H1 (cell line): ENCODE results near the gene CDKN2A. TPM values are rescaled to one million over a fixed set of nuclear protein-coding genes. Genes with fewer than 3 reads are reported as not detected.
A peak's percentile ranks its signal among the peaks of the same experiment; 100 is the strongest.

Experiments used
- CTCF ChIA-PET: fragments of 300-600 bp; sonication (Branson Sonifier 250); formaldehyde crosslinking; loops from one replicate; lab custom pipeline; 2021; ENCODE audit not compliant: partially characterized antibody; lab: Charles Lee
- POLR2A ChIA-PET: fragments of 300-600 bp; sonication (Branson Sonifier 250); formaldehyde crosslinking; loops from one replicate; lab custom pipeline; 2021; ENCODE audit warnings: inconsistent platforms; ENCODE audit not compliant: partially characterized antibody; lab: Charles Lee
- DNase-seq, 2 experiments: peaks; one replicate each; pipeline versions ENCODE4 v3.0.0 to v3.0.0-alpha.2; 2010 to 2022; ENCODE audit warnings: low spot score in 2 of 2, low read depth in 1 of 2, mixed read lengths in 1 of 2
- FAIRE-seq: peaks from 2 replicates; lab custom pipeline; 2011; peaks lifted over from hg19 to GRCh38; lab: Jason Lieb, UNC
- H2AFZ ChIP-seq: 2 replicates; pipeline ENCODE4 v1.8.1; 2012; ENCODE audit warnings: low read length, inconsistent platforms
- H2AK5ac ChIP-seq: 2 replicates; pipeline ENCODE4 v1.6.1; 2013; ENCODE audit warnings: low read depth, low read length
- H2BK120ac ChIP-seq: replicated peaks from 2 replicates; pipeline ENCODE3; 2013; ENCODE audit warnings: low read depth, low read length, inconsistent platforms
- H2BK12ac ChIP-seq: 2 replicates; pipeline ENCODE4 v1.6.1; 2013; ENCODE audit warnings: low read depth, low read length
- H2BK15ac ChIP-seq: 2 replicates; pipeline ENCODE4 v1.6.1; 2013; ENCODE audit warnings: low read length
- H2BK20ac ChIP-seq: 2 replicates; pipeline ENCODE4 v1.6.1; 2013; ENCODE audit warnings: low read length
- H2BK5ac ChIP-seq: 2 replicates; pipeline ENCODE4 v1.6.1; 2013; ENCODE audit warnings: low read depth, low read length
- H3K14ac ChIP-seq: 2 replicates; pipeline ENCODE4 v1.6.1; 2013; ENCODE audit warnings: inconsistent platforms; ENCODE audit not compliant: insufficient read length
- H3K18ac ChIP-seq: 2 replicates; pipeline ENCODE4 v1.6.1; 2013; ENCODE audit warnings: low read length; ENCODE audit errors: extremely low read depth
- H3K23ac ChIP-seq: 2 replicates; pipeline ENCODE4 v1.6.1; 2013; ENCODE audit warnings: inconsistent platforms; ENCODE audit not compliant: insufficient read length
- H3K23me2 ChIP-seq: 2 replicates; pipeline ENCODE4 v1.6.1; 2013; ENCODE audit warnings: low read depth, low read length
- H3K27ac ChIP-seq: 2 replicates; pipeline ENCODE4 v1.6.1; 2011; ENCODE audit warnings: low read depth, low read length, inconsistent platforms
- H3K27me3 ChIP-seq, 4 experiments: replicated peaks in 1 of 4; 1 replicate in 1 of 4; 2 replicates in 3 of 4; pipeline versions ENCODE4 v1.6.1 to v1.8.1; 2011 to 2013; ENCODE audit warnings: low read length in 3 of 4, mild to moderate bottlenecking in 3 of 4, inconsistent platforms in 2 of 4, mixed read lengths in 2 of 4, moderate library complexity in 1 of 4; ENCODE audit not compliant: control insufficient read depth in 3 of 4, insufficient read depth in 3 of 4; ENCODE audit errors: extremely low read depth in 1 of 4
- H3K36me3 ChIP-seq, 4 experiments: 2 replicates each; pipeline versions ENCODE4 v1.6.1 to v1.8.1; 2011 to 2013; ENCODE audit warnings: mild to moderate bottlenecking in 4 of 4, low read length in 3 of 4, moderate library complexity in 2 of 4, control low read depth in 1 of 4, inconsistent platforms in 1 of 4; ENCODE audit not compliant: insufficient read depth in 4 of 4, control insufficient read depth in 2 of 4
- H3K4ac ChIP-seq: replicated peaks from 2 replicates; pipeline ENCODE3; 2013; ENCODE audit warnings: low read length, low read depth, mixed read lengths, inconsistent platforms; ENCODE audit not compliant: insufficient read length
- H3K4me1 ChIP-seq, 4 experiments: replicated peaks in 1 of 4; 1 replicate in 1 of 4; 2 replicates in 3 of 4; pipeline versions ENCODE4 v1.6.1 to v1.8.1; 2011 to 2013; ENCODE audit warnings: low read length in 3 of 4, inconsistent platforms in 2 of 4, mixed read lengths in 1 of 4; ENCODE audit not compliant: insufficient read depth in 4 of 4, control insufficient read depth in 3 of 4
- H3K4me2 ChIP-seq, 2 experiments: 2 replicates each; pipeline versions ENCODE4 v1.6.1 to v1.8.1; 2011 to 2013; ENCODE audit warnings: low read depth in 2 of 2, low read length in 2 of 2, control low read depth in 1 of 2, inconsistent platforms in 1 of 2, mild to moderate bottlenecking in 1 of 2; ENCODE audit not compliant: insufficient read depth in 1 of 2
- H3K4me3 ChIP-seq, 4 experiments: fragments of 200-600, 300-600 bp in 1 of 4; sonication (generic), shearing (Covaris generic), sonication (Bioruptor Twin) in 1 of 4; 2 replicates each; pipeline versions ENCODE4 v1.5.1 to v1.8.1; 2011 to 2016; ENCODE audit warnings: low read length in 4 of 4, low read depth in 3 of 4, control low read depth in 2 of 4, inconsistent platforms in 2 of 4, mild to moderate bottlenecking in 2 of 4, mixed read lengths in 1 of 4, moderate library complexity in 1 of 4; ENCODE audit not compliant: insufficient read depth in 2 of 4; ENCODE audit errors: extremely low read depth in 1 of 4
- H3K56ac ChIP-seq: replicated peaks from 2 replicates; pipeline ENCODE3; 2013; ENCODE audit warnings: low read depth, mild to moderate bottlenecking, mixed read lengths, low read length, inconsistent platforms; ENCODE audit not compliant: insufficient read length
- H3K79me1 ChIP-seq: 2 replicates; pipeline ENCODE4 v1.6.1; 2013; ENCODE audit warnings: low read depth, low read length, control low read depth
- H3K79me2 ChIP-seq, 2 experiments: 2 replicates each; pipeline versions ENCODE4 v1.6.1 to v1.8.1; 2012 to 2013; ENCODE audit warnings: low read length in 2 of 2, mild to moderate bottlenecking in 2 of 2, inconsistent platforms in 1 of 2; ENCODE audit not compliant: insufficient read depth in 2 of 2, control insufficient read depth in 1 of 2
- H3K9ac ChIP-seq, 4 experiments: replicated peaks in 1 of 4; 1 replicate in 1 of 4; 2 replicates in 3 of 4; pipeline versions ENCODE4 v1.6.1 to v1.8.1; 2011 to 2013; ENCODE audit warnings: low read depth in 3 of 4, low read length in 3 of 4, control low read depth in 2 of 4, mild to moderate bottlenecking in 2 of 4, moderate library complexity in 2 of 4, inconsistent platforms in 1 of 4; ENCODE audit errors: extremely low read depth in 1 of 4
- H3K9me3 ChIP-seq, 2 experiments: 2 replicates each; pipeline versions ENCODE4 v1.6.1 to v1.8.1; 2012 to 2013; ENCODE audit warnings: mild to moderate bottlenecking in 2 of 2, moderate library complexity in 2 of 2, control low read depth in 1 of 2, inconsistent platforms in 1 of 2, low read depth in 1 of 2, low read length in 1 of 2, mixed read lengths in 1 of 2; ENCODE audit not compliant: insufficient read depth in 2 of 2
- H4K20me1 ChIP-seq, 2 experiments: replicated peaks in 1 of 2; 2 replicates each; pipeline versions ENCODE3 to v1.8.1; 2011 to 2013; ENCODE audit warnings: inconsistent platforms in 2 of 2, low read length in 2 of 2, mild to moderate bottlenecking in 1 of 2; ENCODE audit not compliant: insufficient read depth in 2 of 2, control insufficient read depth in 1 of 2
- H4K5ac ChIP-seq: 2 replicates; pipeline ENCODE4 v1.6.1; 2013; ENCODE audit warnings: low read length, low read depth, mixed read lengths, inconsistent platforms; ENCODE audit not compliant: insufficient read length
- H4K8ac ChIP-seq: 2 replicates; pipeline ENCODE4 v1.8.0; 2013; ENCODE audit warnings: mild to moderate bottlenecking, moderate library complexity, low read length, inconsistent platforms; ENCODE audit not compliant: insufficient read depth; ENCODE audit errors: extremely low read depth
- H4K91ac ChIP-seq: replicated peaks from 2 replicates; pipeline ENCODE3; 2013; ENCODE audit warnings: low read length, mixed read lengths, inconsistent platforms; ENCODE audit not compliant: insufficient read length
- CHD1 ChIP-seq: IDR thresholded peaks from 2 replicates; pipeline ENCODE4 v1.6.1; 2012; ENCODE audit warnings: low read depth, low read length, improper control_type of control experiment
- EZH2 ChIP-seq: fragments of 200-600 bp; sonication (generic); IDR thresholded peaks from 2 replicates; pipeline ENCODE4 v1.7.1; 2012; ENCODE audit warnings: low read depth, mild to moderate bottlenecking, moderate library complexity, low read length, inconsistent platforms; ENCODE audit not compliant: severe bottlenecking
- RNF2 ChIP-seq: fragments of 200-900, 300-1000 bp; sonication (generic); IDR thresholded peaks from 2 replicates; pipeline ENCODE4 v1.7.1; 2016; ENCODE audit warnings: borderline replicate concordance, low read depth, mild to moderate bottlenecking, antibody characterized with exemption, low read length; ENCODE audit not compliant: poor library complexity, severe bottlenecking; ENCODE audit errors: missing control alignments
- SUZ12 ChIP-seq: fragments of 200-600 bp; sonication (generic); IDR thresholded peaks from 2 replicates; pipeline ENCODE4 v1.6.1; 2012; ENCODE audit warnings: mild to moderate bottlenecking, inconsistent platforms, low read length, moderate library complexity, mixed read lengths
- polyA plus RNA-seq, 7 experiments: library from polyadenylated mRNA; depleted of rRNA in 3 of 7; stranded (reverse) in 5 of 7; unstranded in 2 of 7; fragments of >200 nt in 5 of 7; fragments of 200-250 nt in 2 of 7; gene quantifications; 1 replicate in 5 of 7; 2 replicates in 1 of 7; 4 replicates in 1 of 7; pipeline versions ENCODE4 v1.2.1 to v1.2.3, GENCODE V29; 2011 to 2013; ENCODE audit warnings: missing spikeins in 2 of 7, mixed read lengths in 2 of 7
- total RNA-seq: library from RNA; stranded (reverse); fragmentation: NEBNext Ultra II Directional; extraction: Animal tissue kit (Norgen Biotek cat#: 25700); gene quantifications from 2 replicates; pipeline ENCODE4 v1.2.1, GENCODE V29; 2021

Gene CDKN2A
- total and polyA plus RNA-seq, 2 of the 8 experiments (the other 6 are each of a cell fraction or from before 2014, with no cell fraction given) = 0.51 to 0.73 TPM

- peaks cover 8% of the 10 kb centered on the region; the same call in 1 of the 2 replicates for H3K23me2 ChIP-seq
- POLR2A ChIA-PET = no interaction called here
- no peaks in the 10 kb centered on the region for H3K79me1 ChIP-seq
- no peak overlapping the region for H3K23ac ChIP-seq
- no peak overlapping the region for H2AK5ac ChIP-seq
- no peak overlapping the region for H3K14ac ChIP-seq
- H2BK12ac ChIP-seq = no peak overlapping the region
- H3K4me3 ChIP-seq = no peak overlapping the region
- 0 out of 4 replicates have a peak, but pooled peaks cover 0 to 3% of the 10 kb centered on the region in 2 experiments for H3K9me3 ChIP-seq
- H2BK20ac ChIP-seq = no peak overlapping the region
- CTCF ChIA-PET = interaction anchor here (1.8 to 7.4 kb wide), 2 partner anchors 35 to 159 kb away, joined by 11 to 57 read pairs; partner anchors contain the start of gene CDKN2B
- no peak overlapping the region for H4K91ac ChIP-seq
- H3K9ac ChIP-seq = no peak overlapping the region
- H3K56ac ChIP-seq = no peak overlapping the region
- DNase-seq (no peak), FAIRE-seq (no peak)
- H4K5ac ChIP-seq = no peak overlapping the region
- no peak overlapping the region for H3K18ac ChIP-seq
- no peak overlapping the region for H4K8ac ChIP-seq
- peak; percentile 62 for TF ChIP-seq RNF2
- peak; percentile 5; the same call in 1 of the 2 replicates for TF ChIP-seq SUZ12
- no peak for TF ChIP-seq CHD1
- peak; percentile 12 for TF ChIP-seq EZH2
- no peaks in the 10 kb centered on the region for H3K79me2 ChIP-seq
- H3K4me1 ChIP-seq = peaks cover 7 to 16% (median 11%) of the 10 kb centered on the region in 4 experiments; a peak in 6 of 7 replicates
- H3K27me3 ChIP-seq = peaks cover 75 to 98% (median 90%) of the 10 kb centered on the region in 4 experiments
- H2AFZ ChIP-seq = no peak overlapping the region
- peaks cover 0 to 8% (median 0%) of the 10 kb centered on the region in 4 experiments; a peak in 2 of 8 replicates for H3K36me3 ChIP-seq
- peaks cover 15 to 29% of the 10 kb centered on the region in 2 experiments for H4K20me1 ChIP-seq
- H2BK5ac ChIP-seq = no peak overlapping the region
- no peak overlapping the region for H2BK120ac ChIP-seq
- H3K27ac ChIP-seq = no peak overlapping the region
- no peak overlapping the region for H2BK15ac ChIP-seq
- H3K4me2 ChIP-seq = no peak overlapping the region
- no peak overlapping the region for H3K4ac ChIP-seq
Observed at GRCh38 chr9:21972361-21972760, 21.8 kb downstream of the CDKN2A start.
